Measurements from ENCODE around the gene G0S2.

Gene G0S2

DNA sequence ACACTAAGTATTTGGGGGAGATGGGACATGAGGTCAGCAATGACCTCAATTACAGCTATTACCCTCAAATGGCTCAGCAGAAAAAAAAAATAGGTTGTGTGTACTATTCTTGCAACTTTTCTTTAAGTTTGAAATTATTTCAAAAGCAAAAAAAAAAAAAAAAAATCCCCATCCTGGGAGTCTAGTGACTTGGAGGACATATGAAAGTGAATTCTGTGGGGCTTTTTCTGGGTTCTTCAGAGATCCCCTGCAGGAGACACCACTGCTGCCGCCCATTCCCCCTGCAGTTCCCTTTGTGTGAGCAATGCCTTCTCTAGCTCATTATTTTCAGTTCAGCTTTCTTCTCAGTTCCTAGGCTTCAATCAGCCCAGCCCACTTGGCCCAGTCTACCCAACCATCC, 46.1 kb downstream of the G0S2 start:
- DNase-seq = no peak

DNA sequence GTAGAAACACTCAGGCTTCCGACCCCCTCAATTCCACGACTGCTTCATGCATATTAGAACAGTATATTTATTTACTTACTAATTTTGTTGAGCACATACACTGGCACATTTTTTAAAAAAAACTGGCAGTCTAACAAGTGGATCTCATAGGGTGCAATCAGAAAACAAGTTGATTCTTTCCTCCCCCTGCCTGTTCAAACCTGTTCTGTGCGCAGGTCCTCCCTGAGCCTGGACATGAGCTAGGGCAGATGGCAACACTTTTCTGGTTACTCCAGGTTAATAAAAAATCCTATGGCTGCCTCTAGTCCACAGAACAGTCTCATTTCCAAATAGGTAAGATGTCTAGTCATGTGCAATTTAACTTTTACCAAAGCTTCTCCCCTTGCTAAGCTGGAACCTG, 48.1 kb downstream of the G0S2 start:
- DNase-seq = no peak

DNA sequence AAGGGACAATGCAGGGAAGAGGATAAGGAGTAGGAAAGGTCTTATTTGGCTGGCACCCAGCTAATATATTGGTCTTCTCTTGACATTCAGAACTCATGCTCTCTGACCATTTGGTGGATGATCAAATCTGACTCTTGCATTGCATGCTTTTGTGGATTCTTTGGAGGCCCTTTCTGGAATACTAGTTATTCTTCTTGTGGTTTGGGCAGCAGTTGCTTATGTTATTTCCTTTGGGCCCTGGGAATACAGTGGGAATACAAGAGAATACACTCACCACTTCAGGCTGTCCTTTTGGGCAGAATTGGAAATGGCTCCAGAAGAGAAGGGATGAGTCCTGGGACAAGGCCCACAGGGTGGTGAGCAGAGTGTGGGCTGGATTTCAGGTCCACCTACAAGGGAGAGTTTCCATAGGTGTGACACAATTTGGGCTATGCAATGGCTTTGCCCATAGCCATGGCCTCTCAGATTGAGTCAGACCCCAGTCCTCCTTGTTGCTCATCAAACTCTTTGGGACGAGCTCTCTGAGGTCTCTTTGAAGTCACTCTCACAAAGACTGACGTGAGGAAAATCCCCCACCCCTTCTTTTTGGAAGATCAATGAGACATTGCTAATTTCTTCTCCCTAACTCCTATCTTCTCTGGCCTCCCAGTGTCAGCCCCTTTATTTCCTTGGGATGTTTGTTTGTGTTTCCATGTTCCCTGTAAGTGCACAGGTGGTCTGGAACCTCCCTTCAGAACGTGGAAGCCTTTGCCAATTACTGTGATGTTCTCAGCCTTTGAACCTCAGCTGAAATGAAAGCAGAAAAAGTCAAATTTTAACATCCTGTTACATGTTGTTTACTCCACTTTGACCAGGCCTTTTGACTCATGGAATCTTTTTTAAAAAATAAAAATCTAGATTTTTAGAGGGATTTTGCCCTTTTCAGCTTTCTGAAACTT, 48.8 kb downstream of the G0S2 start:
- peak; percentile 42 for DNase-seq

Measured in activated naive CD4-positive, alpha-beta T cell treated with Interleukin-2 at 50 U/mL for 16 hours (primary cell).